ENCODE data around the gene FCN1.

Gene FCN1

DNA sequence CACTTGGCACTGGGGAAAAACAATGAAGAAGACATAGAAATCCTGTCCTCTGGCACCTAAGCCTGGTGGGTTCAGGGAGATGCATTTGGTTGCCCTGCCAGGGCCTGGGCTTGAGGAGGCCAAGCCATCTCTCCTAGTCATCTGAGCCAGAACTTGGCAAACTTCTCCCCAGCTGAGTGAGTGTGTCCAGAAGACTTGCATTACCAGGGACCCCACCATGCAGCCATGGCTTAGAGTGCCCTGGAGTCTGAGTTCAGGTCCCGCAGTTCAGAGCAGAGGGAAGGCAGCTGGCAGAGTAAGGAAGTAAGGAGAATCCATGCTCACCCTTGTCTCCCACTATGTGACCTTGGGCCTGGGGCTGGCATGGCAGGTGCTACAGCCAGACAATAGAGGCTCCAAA is 37.4 kb upstream of the FCN1 start:
- TF ChIP-seq, protein P1, sequence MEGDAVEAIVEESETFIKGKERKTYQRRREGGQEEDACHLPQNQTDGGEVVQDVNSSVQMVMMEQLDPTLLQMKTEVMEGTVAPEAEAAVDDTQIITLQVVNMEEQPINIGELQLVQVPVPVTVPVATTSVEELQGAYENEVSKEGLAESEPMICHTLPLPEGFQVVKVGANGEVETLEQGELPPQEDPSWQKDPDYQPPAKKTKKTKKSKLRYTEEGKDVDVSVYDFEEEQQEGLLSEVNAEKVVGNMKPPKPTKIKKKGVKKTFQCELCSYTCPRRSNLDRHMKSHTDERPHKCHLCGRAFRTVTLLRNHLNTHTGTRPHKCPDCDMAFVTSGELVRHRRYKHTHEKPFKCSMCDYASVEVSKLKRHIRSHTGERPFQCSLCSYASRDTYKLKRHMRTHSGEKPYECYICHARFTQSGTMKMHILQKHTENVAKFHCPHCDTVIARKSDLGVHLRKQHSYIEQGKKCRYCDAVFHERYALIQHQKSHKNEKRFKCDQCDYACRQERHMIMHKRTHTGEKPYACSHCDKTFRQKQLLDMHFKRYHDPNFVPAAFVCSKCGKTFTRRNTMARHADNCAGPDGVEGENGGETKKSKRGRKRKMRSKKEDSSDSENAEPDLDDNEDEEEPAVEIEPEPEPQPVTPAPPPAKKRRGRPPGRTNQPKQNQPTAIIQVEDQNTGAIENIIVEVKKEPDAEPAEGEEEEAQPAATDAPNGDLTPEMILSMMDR (IDR thresholded peaks at IDR 0.05): no peak
- Histone ChIP-seq H3K9me3 (ENCODE audit: control insufficient read depth, low read length) (no peaks in the 10 kb centered on the region), H3K79me2 (no peaks in the 10 kb centered on the region), H3K4me2 (ENCODE audit: low read length) (no peak overlapping the region), H3K27ac (no peak overlapping the region), H3K4me1 (no peaks in the 10 kb centered on the region), H2AFZ (no peak overlapping the region), H3K9ac (no peak overlapping the region), H3K36me3 (ENCODE audit: control insufficient read depth, insufficient read depth, low read length) (no peaks in the 10 kb centered on the region), H3K27me3 (ENCODE audit: control insufficient read depth, insufficient read depth, low read length) (no peaks in the 10 kb centered on the region), H3K4me3 (ENCODE audit: low read depth, low read length) (no peak overlapping the region)

DNA sequence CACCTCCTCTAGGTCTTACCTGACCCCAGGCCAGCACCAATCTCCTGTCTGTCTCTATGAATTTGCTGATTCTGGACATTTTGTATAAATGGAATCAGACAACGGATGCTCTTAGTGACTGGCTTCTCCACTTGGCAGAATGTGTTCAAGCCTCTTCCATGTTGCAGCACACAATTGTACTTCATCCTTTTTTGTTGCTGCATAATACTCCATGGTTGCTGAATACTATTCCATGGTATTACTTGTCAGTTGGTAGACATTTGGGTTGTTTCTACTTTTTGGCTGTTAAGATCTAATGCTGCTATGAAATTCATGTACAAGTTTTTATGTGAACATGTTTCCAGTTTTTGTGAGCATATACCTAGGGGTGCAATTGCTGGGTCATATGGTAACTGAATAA is 34.3 kb upstream of the FCN1 start:
- no peak overlapping the region for H3K4me3 ChIP-seq (ENCODE audit: low read depth, low read length)
- TF ChIP-seq, protein P1 (IDR thresholded peaks at IDR 0.05): no peak
- H3K9ac ChIP-seq: no peak overlapping the region
- H3K27ac ChIP-seq: no peak overlapping the region
- H3K4me1 ChIP-seq: no peaks in the 10 kb centered on the region
- no peak overlapping the region for H2AFZ ChIP-seq
- H3K4me2 ChIP-seq (ENCODE audit: low read length): no peak overlapping the region
- no peaks in the 10 kb centered on the region for H3K36me3 ChIP-seq (ENCODE audit: control insufficient read depth, insufficient read depth, low read length)
- H3K9me3 ChIP-seq (ENCODE audit: control insufficient read depth, low read length): no peaks in the 10 kb centered on the region
- H3K79me2 ChIP-seq: no peaks in the 10 kb centered on the region
- no peaks in the 10 kb centered on the region for H3K27me3 ChIP-seq (ENCODE audit: control insufficient read depth, insufficient read depth, low read length)

DNA sequence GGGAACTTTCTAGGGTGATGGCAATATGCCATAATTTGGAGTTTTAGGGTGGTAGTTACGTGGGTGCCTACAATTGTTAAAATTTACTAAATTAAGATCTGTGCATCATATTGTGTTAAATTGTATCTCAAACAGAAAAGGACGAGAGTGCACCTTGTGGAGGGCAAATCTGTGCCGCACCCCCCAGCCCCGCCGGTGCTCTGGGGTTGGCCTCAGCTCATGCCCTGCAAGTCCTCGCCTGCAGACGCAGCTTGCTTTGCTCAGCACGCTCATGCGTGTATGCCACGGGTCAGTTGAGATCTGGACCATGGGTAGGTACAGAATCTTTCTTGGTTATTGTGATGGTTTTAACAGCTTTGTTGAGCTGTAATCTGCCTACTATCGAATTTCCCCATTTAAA is 33.7 kb upstream of the FCN1 start:
- H3K27ac ChIP-seq: no peak overlapping the region
- H3K9ac ChIP-seq: no peak overlapping the region
- no peaks in the 10 kb centered on the region for H3K4me1 ChIP-seq
- no peak overlapping the region for H2AFZ ChIP-seq
- TF ChIP-seq, protein P1 (IDR thresholded peaks at IDR 0.05): no peak
- no peaks in the 10 kb centered on the region for H3K9me3 ChIP-seq (ENCODE audit: control insufficient read depth, low read length)
- no peaks in the 10 kb centered on the region for H3K36me3 ChIP-seq (ENCODE audit: control insufficient read depth, insufficient read depth, low read length)
- no peaks in the 10 kb centered on the region for H3K27me3 ChIP-seq (ENCODE audit: control insufficient read depth, insufficient read depth, low read length)
- no peak overlapping the region for H3K4me3 ChIP-seq (ENCODE audit: low read depth, low read length)
- H3K79me2 ChIP-seq: no peaks in the 10 kb centered on the region
- no peak overlapping the region for H3K4me2 ChIP-seq (ENCODE audit: low read length)

DNA sequence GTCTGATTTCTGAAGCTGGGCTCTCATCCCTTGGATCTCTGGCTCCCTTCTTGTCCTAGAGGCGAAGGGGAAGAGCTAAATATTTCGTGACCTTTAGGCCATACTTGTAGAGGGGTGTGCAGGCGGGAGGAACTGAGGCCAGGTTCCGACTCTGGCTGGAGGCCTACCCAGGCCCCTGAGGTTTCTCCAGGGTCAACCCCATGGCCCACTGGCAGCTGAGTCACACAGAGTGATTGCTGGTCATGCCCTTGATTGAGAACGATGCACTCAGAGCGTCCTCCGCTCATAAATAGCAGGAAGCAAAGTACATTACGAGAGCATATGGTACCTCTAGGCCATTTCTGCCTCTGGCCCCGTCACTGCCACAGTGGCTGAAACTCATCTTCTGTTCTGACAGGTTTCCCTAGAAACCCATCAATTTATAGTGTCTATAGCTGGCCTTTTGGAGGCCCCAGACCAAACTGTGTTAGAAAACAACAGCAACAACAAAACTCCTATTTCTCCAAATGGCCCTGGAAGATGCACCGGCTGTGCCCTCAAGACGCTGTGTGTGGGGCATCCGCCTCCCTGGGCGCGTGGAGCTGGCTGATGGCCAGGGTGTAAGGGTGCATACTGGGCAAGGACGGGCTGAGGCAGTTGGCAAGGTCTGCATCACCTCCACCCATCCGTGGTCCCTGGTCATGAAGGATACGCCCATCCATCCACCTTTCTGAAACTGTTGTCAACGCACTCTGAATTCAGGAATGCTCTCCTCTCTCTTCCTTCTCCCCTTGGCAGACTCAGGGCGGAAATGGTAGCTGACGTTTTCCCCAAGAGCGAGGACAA is 32.9 kb upstream of the FCN1 start:
- no peak overlapping the region for H3K4me3 ChIP-seq (ENCODE audit: low read depth, low read length)
- H3K36me3 ChIP-seq (ENCODE audit: control insufficient read depth, insufficient read depth, low read length): no peaks in the 10 kb centered on the region
- H3K79me2 ChIP-seq: no peaks in the 10 kb centered on the region
- H3K9me3 ChIP-seq (ENCODE audit: control insufficient read depth, low read length): no peaks in the 10 kb centered on the region
- TF ChIP-seq, protein P1 (IDR thresholded peaks at IDR 0.05): no peak
- H3K4me2 ChIP-seq (ENCODE audit: low read length): no peak overlapping the region
- no peak overlapping the region for H2AFZ ChIP-seq
- no peaks in the 10 kb centered on the region for H3K4me1 ChIP-seq
- H3K27ac ChIP-seq: no peak overlapping the region
- H3K27me3 ChIP-seq (ENCODE audit: control insufficient read depth, insufficient read depth, low read length): no peaks in the 10 kb centered on the region
- no peak overlapping the region for H3K9ac ChIP-seq
